Smooth muscle cell (in vitro differentiated cells): ENCODE measurements around the gene OVAAL. TPM values are rescaled to one million over a fixed set of nuclear protein-coding genes. Genes with fewer than 3 reads are reported as not detected.

ENCODE experiments used
- DNase-seq: peaks from one replicate; lab custom pipeline; 2025; ENCODE audit not compliant: unreplicated experiment; lab: John Stamatoyannopoulos, UW
- H2AFZ ChIP-seq: fragments of 200-600 bp; sonication (generic); 2 replicates; pipeline ENCODE4 v1.6.0; 2016; ENCODE audit warnings: antibody characterized with exemption, low read depth, mild to moderate bottlenecking
- H3F3A ChIP-seq: fragments of 200-600 bp; sonication (generic); 2 replicates; pipeline ENCODE4 v1.6.0; 2017; ENCODE audit warnings: antibody characterized with exemption, low read depth
- H3K27ac ChIP-seq: fragments of 200-600 bp; sonication (generic); 2 replicates; pipeline ENCODE4 v1.5.1; 2016; ENCODE audit warnings: low read depth, mild to moderate bottlenecking
- H3K27me3 ChIP-seq: fragments of 200-600 bp; sonication (generic); 2 replicates; pipeline ENCODE4 v1.6.1; 2016; ENCODE audit warnings: low read depth, mild to moderate bottlenecking
- H3K36me3 ChIP-seq: fragments of 200-600 bp; sonication (generic); 2 replicates; pipeline ENCODE4 v1.5.1; 2016; ENCODE audit warnings: low read depth
- H3K4me1 ChIP-seq: fragments of 200-600 bp; sonication (generic); 2 replicates; pipeline ENCODE4 v1.5.1; 2016; ENCODE audit warnings: low read depth
- H3K4me2 ChIP-seq: fragments of 200-600 bp; sonication (generic); 2 replicates; pipeline ENCODE4 v1.6.0; 2016; ENCODE audit warnings: mild to moderate bottlenecking
- H3K4me3 ChIP-seq: fragments of 200-600 bp; sonication (generic); 2 replicates; pipeline ENCODE4 v1.5.1; 2016; ENCODE audit warnings: mild to moderate bottlenecking
- H3K79me2 ChIP-seq: fragments of 200-600 bp; sonication (generic); 2 replicates; pipeline ENCODE4 v1.6.0; 2016; ENCODE audit warnings: low read depth, mild to moderate bottlenecking
- H3K9ac ChIP-seq: fragments of 200-600 bp; sonication (generic); 2 replicates; pipeline ENCODE4 v1.6.0; 2016; ENCODE audit warnings: low read depth
- H3K9me3 ChIP-seq: fragments of 200-600 bp; sonication (generic); replicated peaks from 2 replicates; pipeline ENCODE4 v1.5.1; 2016; ENCODE audit warnings: low read depth
- H4K20me1 ChIP-seq: fragments of 200-600 bp; sonication (generic); 2 replicates; pipeline ENCODE4 v1.6.0; 2016; ENCODE audit warnings: low read depth
- WGBS: methylation state at CpG from one replicate; pipeline ENCODE4 v1.1.7; 2016; ENCODE audit warnings: low lambda C conversion rate; 5-methylcytosine and 5-hydroxymethylcytosine counted together
- polyA plus RNA-seq: library from polyadenylated mRNA; unstranded; fragments of >200 nt; fragmentation: Nextera tagmentation; extraction: Ambion mirVana; gene quantifications from 2 replicates; pipeline ENCODE4 v1.2.1, GENCODE V29; 2016
- total RNA-seq: library from RNA; depleted of rRNA; stranded (reverse); fragments of >200 nt; gene quantifications from 2 replicates; pipeline ENCODE4 v1.2.3, GENCODE V29; 2014
- TF ChIP-seq, protein P1 (sequence below): fragments of 200-600 bp; sonication (generic); IDR thresholded peaks from 2 replicates; pipeline ENCODE4 v1.5.1; 2017; ENCODE audit warnings: borderline replicate concordance, mild to moderate bottlenecking, antibody characterized with exemption; ENCODE audit not compliant: insufficient read depth, poor library complexity, severe bottlenecking

The OVAAL gene
- total and polyA plus RNA-seq, 2 experiments from 2014 or later = not detected

- no peak overlapping the region for H2AFZ ChIP-seq
- peaks cover 21% of the 10 kb centered on the region for H3K27me3 ChIP-seq
- H3K9me3 ChIP-seq = no peaks in the 10 kb centered on the region
- no peak overlapping the region for H3K9ac ChIP-seq
- no peaks in the 10 kb centered on the region for H4K20me1 ChIP-seq
- 84% methylated on average over 2 of the region's 2 CpGs for WGBS
- no peak overlapping the region for H3K4me3 ChIP-seq
- H3F3A ChIP-seq = no peaks in the 10 kb centered on the region
- H3K4me1 ChIP-seq = peaks cover 18% of the 10 kb centered on the region
- no peak overlapping the region for H3K4me2 ChIP-seq
- DNase-seq = no peak
- no peaks in the 10 kb centered on the region for H3K36me3 ChIP-seq
- TF ChIP-seq, protein P1, sequence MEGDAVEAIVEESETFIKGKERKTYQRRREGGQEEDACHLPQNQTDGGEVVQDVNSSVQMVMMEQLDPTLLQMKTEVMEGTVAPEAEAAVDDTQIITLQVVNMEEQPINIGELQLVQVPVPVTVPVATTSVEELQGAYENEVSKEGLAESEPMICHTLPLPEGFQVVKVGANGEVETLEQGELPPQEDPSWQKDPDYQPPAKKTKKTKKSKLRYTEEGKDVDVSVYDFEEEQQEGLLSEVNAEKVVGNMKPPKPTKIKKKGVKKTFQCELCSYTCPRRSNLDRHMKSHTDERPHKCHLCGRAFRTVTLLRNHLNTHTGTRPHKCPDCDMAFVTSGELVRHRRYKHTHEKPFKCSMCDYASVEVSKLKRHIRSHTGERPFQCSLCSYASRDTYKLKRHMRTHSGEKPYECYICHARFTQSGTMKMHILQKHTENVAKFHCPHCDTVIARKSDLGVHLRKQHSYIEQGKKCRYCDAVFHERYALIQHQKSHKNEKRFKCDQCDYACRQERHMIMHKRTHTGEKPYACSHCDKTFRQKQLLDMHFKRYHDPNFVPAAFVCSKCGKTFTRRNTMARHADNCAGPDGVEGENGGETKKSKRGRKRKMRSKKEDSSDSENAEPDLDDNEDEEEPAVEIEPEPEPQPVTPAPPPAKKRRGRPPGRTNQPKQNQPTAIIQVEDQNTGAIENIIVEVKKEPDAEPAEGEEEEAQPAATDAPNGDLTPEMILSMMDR = no peak
- no peak overlapping the region for H3K27ac ChIP-seq
- H3K79me2 ChIP-seq = no peaks in the 10 kb centered on the region
These were observed 37.2 kb downstream of the OVAAL start for GRCh38 chr1:180595966-180596365.

GRCh38 chr1:180597520-180597919, 38.8 kb downstream of the OVAAL start:
- no peaks in the 10 kb centered on the region for H3K9me3 ChIP-seq
- no peak overlapping the region for H3K27ac ChIP-seq
- no peak overlapping the region for H3K4me2 ChIP-seq
- no peak overlapping the region for H3K9ac ChIP-seq
- TF ChIP-seq, protein P1 = no peak
- H3K4me1 ChIP-seq = peaks cover 18% of the 10 kb centered on the region
- H3K4me3 ChIP-seq = no peak overlapping the region
- no peak for DNase-seq
- no peaks in the 10 kb centered on the region for H3F3A ChIP-seq
- H4K20me1 ChIP-seq = no peaks in the 10 kb centered on the region
- no peaks in the 10 kb centered on the region for H3K36me3 ChIP-seq
- peaks cover 35% of the 10 kb centered on the region for H3K27me3 ChIP-seq
- no peak overlapping the region for H2AFZ ChIP-seq
- H3K79me2 ChIP-seq = no peaks in the 10 kb centered on the region

- peak overlapping the region; percentile 55 for H3K4me2 ChIP-seq
- 6% methylated on average over 6 of the region's 6 CpGs for WGBS
- H3F3A ChIP-seq = no peaks in the 10 kb centered on the region
- no peak overlapping the region for H3K4me3 ChIP-seq
- H3K36me3 ChIP-seq = no peaks in the 10 kb centered on the region
- no peak for DNase-seq
- no peak overlapping the region for H3K9ac ChIP-seq
- no peaks in the 10 kb centered on the region for H4K20me1 ChIP-seq
- no peaks in the 10 kb centered on the region for H3K9me3 ChIP-seq
- peaks cover 18% of the 10 kb centered on the region for H3K4me1 ChIP-seq
- no peak overlapping the region for H2AFZ ChIP-seq
- TF ChIP-seq, protein P1 = no peak
- no peak overlapping the region for H3K27ac ChIP-seq
- H3K27me3 ChIP-seq = peaks cover 36% of the 10 kb centered on the region
- H3K79me2 ChIP-seq = no peaks in the 10 kb centered on the region
These were observed 39.7 kb downstream of the OVAAL start for GRCh38 chr1:180598333-180598974.

DNA sequence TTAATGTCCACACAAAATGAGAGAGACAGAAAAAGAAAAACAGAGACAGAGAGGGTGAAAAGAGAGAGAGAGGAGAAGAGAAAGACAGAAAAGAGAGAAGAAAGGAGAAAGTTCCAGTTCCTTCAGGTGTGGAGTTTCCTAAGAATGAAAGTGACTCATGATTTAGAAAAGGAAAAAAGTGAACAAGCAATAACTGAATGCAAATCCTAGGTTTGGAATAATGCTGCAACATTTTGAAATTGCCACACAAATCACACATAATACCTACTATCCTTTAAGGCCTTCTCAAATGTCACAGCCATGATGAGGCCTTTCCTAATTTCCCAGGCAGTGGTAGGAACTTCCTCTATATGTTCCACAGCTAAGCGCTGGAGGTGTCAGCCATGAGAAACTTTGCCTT, 41.6 kb downstream of the OVAAL start:
- Histone ChIP-seq H3K4me3 (no peak overlapping the region), H4K20me1 (no peaks in the 10 kb centered on the region), H2AFZ (no peak overlapping the region), H3K9ac (no peak overlapping the region), H3K79me2 (no peaks in the 10 kb centered on the region), H3K27me3 (peaks cover 35% of the 10 kb centered on the region), H3K4me1 (peaks cover 12% of the 10 kb centered on the region), H3K9me3 (no peaks in the 10 kb centered on the region), H3K36me3 (no peaks in the 10 kb centered on the region), H3K27ac (no peak overlapping the region), H3K4me2 (no peak overlapping the region), H3F3A (no peaks in the 10 kb centered on the region)
- no peak for DNase-seq
- TF ChIP-seq, protein P1 = no peak
- 97% methylated on average over 1 of the region's 1 CpG for WGBS
